Cardiac muscle cell (in vitro differentiated cells and primary cell): ENCODE measurements around the gene ATXN7. TPM values are rescaled to one million over a fixed set of nuclear protein-coding genes. Genes with fewer than 3 reads are reported as not detected.

Experiments
- DNase-seq, 2 donors: peaks; one replicate each; pipeline versions ENCODE4 v3.0.0 to v3.0.0-alpha.2; 2010 to 2017; ENCODE audit warnings: low read depth in 1 of 2, low spot score in 1 of 2
- H3K27ac ChIP-seq: fragments of 200-600 bp; sonication (generic); 2 replicates; pipeline ENCODE4 v1.5.1; 2016
- H3K27me3 ChIP-seq: fragments of 200-600 bp; sonication (generic); 2 replicates; pipeline ENCODE4 v1.6.0; 2016; ENCODE audit warnings: control low read depth
- H3K36me3 ChIP-seq: fragments of 200-600 bp; sonication (generic); 2 replicates; pipeline ENCODE4 v1.5.1; 2016; ENCODE audit warnings: control low read depth
- H3K4me1 ChIP-seq: fragments of 200-600 bp; sonication (generic); 2 replicates; pipeline ENCODE4 v1.8.1; 2017; ENCODE audit warnings: low read depth, mild to moderate bottlenecking, mixed run types
- H3K4me3 ChIP-seq: fragments of 200-600 bp; sonication (generic); 2 replicates; pipeline ENCODE4 v1.5.1; 2016; ENCODE audit warnings: mild to moderate bottlenecking
- H3K9me3 ChIP-seq: fragments of 200-600 bp; sonication (generic); 2 replicates; pipeline ENCODE4 v1.5.1; 2017; ENCODE audit warnings: low read depth, mild to moderate bottlenecking, control low read depth
- polyA plus RNA-seq: library from polyadenylated mRNA; unstranded; fragments of >200 nt; fragmentation: Nextera tagmentation; extraction: Ambion mirVana; gene quantifications from 2 replicates; pipeline ENCODE4 v1.2.1, GENCODE V29; 2016
- total RNA-seq: library from RNA; depleted of rRNA; stranded (reverse); fragments of >200 nt; gene quantifications from 2 replicates; pipeline ENCODE4 v1.2.3, GENCODE V29; 2016
- TF ChIP-seq, protein P1 (sequence below): IDR thresholded peaks from 2 replicates; pipeline ENCODE4 v1.5.1; 2012; ENCODE audit warnings: low read depth, mild to moderate bottlenecking, low read length

ATXN7 gene
- total and polyA plus RNA-seq, 2 experiments from 2014 or later = 8.2 to 8.3 TPM

DNA sequence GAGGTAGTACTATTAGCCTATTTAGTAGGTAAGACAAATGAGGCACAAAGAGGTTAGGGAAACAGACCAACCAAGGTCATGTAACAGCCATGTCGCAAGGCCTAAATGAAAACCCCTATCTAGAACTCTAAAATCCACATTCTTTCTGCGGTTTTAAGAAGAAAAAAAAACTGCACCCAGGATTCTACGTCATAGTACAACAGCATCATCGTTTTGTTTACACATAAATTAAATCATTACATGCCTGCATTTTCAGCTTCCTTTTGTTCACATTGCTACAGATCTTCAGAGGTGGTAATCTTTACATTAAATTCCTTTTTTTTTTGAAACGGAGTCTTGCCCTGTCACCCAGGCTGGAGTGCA is 160.2 kb downstream of the ATXN7 start:
- no peaks in the 10 kb centered on the region for H3K27me3 ChIP-seq
- DNase-seq = peak in 1 of 2 donors; percentile 36
- no peaks in the 10 kb centered on the region for H3K9me3 ChIP-seq
- no peak overlapping the region for H3K27ac ChIP-seq
- H3K4me1 ChIP-seq = peaks cover 4% of the 10 kb centered on the region
- H3K4me3 ChIP-seq = no peak overlapping the region
- H3K36me3 ChIP-seq = peaks cover 27% of the 10 kb centered on the region
- TF ChIP-seq, protein P1, sequence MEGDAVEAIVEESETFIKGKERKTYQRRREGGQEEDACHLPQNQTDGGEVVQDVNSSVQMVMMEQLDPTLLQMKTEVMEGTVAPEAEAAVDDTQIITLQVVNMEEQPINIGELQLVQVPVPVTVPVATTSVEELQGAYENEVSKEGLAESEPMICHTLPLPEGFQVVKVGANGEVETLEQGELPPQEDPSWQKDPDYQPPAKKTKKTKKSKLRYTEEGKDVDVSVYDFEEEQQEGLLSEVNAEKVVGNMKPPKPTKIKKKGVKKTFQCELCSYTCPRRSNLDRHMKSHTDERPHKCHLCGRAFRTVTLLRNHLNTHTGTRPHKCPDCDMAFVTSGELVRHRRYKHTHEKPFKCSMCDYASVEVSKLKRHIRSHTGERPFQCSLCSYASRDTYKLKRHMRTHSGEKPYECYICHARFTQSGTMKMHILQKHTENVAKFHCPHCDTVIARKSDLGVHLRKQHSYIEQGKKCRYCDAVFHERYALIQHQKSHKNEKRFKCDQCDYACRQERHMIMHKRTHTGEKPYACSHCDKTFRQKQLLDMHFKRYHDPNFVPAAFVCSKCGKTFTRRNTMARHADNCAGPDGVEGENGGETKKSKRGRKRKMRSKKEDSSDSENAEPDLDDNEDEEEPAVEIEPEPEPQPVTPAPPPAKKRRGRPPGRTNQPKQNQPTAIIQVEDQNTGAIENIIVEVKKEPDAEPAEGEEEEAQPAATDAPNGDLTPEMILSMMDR = no peak

DNA sequence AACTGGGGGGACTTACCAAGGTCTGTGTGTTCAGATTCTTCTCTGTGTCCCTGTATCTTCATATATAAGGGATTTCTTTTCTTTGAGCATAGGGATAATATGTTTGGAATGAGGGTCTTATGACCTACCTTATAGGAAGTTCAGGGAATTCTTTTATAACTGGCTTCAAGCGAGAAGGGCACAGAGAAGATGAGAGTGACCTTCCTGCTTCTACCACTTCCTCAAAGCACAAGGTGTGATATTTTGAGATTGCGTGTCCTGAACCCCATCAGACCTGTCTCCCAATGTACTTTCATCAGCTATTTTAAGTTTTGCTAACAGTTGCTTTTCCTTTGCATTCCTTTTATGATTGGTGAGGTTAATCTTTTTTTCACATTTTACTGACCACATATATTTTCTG is 162.7 kb downstream of the ATXN7 start:
- Histone ChIP-seq H3K36me3 (peaks cover 2% of the 10 kb centered on the region), H3K27me3 (no peaks in the 10 kb centered on the region), H3K4me1 (peaks cover 4% of the 10 kb centered on the region), H3K27ac (no peak overlapping the region), H3K9me3 (no peaks in the 10 kb centered on the region), H3K4me3 (no peak overlapping the region)
- no peak for DNase-seq
- TF ChIP-seq, protein P1 = no peak

DNA sequence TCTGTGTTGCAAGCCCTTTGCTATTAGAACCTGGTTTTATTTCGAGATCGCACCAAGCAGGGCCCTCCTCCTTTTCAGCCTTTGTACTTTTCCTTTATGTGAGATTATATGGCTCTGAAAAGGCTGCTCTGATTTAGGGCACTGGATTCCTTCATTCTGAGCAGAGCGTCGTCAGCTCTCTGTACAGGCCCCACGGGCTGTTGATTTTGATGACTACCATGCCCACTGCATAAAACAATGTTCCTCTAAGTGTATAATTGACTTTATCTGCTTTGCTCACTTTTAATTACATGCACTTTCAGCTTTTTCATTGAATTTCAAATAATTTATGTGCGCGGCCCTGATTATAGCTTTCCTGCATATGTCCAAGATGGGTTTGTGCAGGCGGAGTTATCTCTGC is 164.0 kb downstream of the ATXN7 start:
- H3K4me1 ChIP-seq = peaks cover 4% of the 10 kb centered on the region
- H3K27me3 ChIP-seq = no peaks in the 10 kb centered on the region
- H3K9me3 ChIP-seq = no peaks in the 10 kb centered on the region
- no peaks in the 10 kb centered on the region for H3K36me3 ChIP-seq
- H3K27ac ChIP-seq = no peak overlapping the region
- no peak for DNase-seq
- no peak overlapping the region for H3K4me3 ChIP-seq
- TF ChIP-seq, protein P1 = no peak

DNA sequence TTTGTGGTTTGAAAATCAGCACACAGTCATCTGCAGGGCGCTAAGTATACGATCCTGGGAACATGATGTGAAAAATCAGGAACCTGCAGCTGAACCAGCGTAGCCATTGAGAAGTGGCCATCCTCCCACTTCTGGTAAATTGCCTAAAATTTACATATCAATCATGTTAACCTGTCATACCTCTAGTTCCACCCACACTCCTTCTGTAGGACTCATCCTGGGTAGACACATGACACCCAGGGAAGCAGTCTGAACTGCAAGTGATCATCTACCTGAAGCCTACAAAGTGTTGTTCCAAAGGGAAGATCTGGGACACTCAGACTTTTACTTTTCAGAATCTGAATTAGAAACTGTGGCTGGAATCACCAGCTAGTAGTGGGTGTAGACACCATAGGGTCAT is 165.1 kb downstream of the ATXN7 start:
- Histone ChIP-seq H3K9me3 (no peaks in the 10 kb centered on the region), H3K27ac (no peak overlapping the region), H3K4me1 (peaks cover 4% of the 10 kb centered on the region), H3K4me3 (no peak overlapping the region), H3K27me3 (no peaks in the 10 kb centered on the region), H3K36me3 (no peaks in the 10 kb centered on the region)
- TF ChIP-seq, protein P1 = no peak
- DNase-seq = no peak

DNA sequence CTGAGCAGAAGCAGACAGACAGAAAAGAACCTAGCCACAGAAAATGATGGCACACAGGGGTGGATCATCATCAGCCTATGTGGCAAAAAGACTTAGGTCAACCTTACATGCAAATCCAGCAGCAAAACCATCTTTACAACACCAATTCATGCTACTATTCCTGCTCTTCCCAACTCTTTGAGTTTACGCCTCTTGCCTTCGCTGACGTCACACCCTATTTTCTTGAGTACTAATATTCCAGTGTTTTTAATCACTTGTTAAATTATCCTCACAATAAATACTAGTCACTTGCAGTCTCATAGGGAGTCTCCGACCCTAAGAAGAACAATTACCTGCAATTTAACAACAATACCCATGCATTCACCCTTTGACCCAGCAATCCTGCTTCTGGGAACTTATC is 165.6 kb downstream of the ATXN7 start:
- no peak for DNase-seq
- TF ChIP-seq, protein P1 = no peak

DNA sequence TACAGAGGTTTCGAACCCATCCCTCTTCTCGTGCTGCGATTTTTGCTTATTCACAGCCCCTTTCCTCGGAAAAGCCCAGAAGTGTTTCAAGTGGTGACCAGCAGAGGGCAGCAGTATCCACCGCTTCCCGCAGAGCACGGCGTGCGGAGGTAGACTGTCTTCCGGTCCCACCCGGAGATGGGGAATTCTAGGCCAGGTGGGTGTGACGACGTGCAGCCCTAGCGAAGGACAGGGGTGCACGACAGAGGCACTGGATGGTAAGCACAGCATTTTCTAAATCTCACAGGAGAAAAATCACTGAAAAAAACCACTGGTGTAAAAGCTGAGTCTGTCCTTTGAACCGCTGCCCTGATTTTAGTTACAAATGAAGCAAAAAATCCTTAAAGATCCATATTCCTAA is 167.1 kb downstream of the ATXN7 start:
- Histone ChIP-seq H3K27me3 (no peaks in the 10 kb centered on the region), H3K4me1 (peaks cover 10% of the 10 kb centered on the region), H3K4me3 (no peak overlapping the region), H3K27ac (no peak overlapping the region), H3K9me3 (no peaks in the 10 kb centered on the region), H3K36me3 (no peaks in the 10 kb centered on the region)
- TF ChIP-seq, protein P1 = peak; percentile 82
- DNase-seq = peak; percentile 69 to 77

More for the DNA sequence above, 165.6 kb downstream of the ATXN7 start:
- no peak overlapping the region for H3K4me3 ChIP-seq
- H3K27ac ChIP-seq = no peak overlapping the region
- no peaks in the 10 kb centered on the region for H3K9me3 ChIP-seq
- no peaks in the 10 kb centered on the region for H3K36me3 ChIP-seq
- H3K4me1 ChIP-seq = peaks cover 4% of the 10 kb centered on the region
- no peaks in the 10 kb centered on the region for H3K27me3 ChIP-seq
